ENCODE data around the gene NPNT.

The NPNT gene

DNA sequence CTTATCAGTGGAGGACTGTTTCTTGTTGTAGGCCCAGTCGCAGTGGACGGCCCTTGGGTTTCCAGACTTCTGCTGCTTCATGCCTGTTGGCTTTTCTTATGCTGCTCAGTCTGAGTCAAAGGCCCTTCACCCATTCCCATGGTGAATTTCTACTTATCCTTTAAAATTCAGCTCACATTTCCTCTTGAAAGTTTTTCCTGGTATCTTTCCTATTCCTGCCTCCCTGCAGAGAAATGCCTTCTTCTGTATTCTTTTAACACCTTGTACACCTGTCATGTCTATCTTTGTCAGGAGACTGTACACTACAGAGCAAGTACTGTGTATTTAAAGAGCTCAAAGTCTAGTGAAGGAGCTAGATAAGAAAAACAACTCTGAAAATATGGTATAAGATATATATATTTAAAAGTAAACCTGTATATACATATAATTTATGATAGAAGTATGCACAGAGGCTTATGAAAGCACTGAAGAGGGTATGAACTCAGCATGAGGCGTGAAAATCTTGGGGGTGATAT lies 22.0 kb downstream of the NPNT start:
- no peak for DNase-seq (ENCODE audit: low read depth)

DNA sequence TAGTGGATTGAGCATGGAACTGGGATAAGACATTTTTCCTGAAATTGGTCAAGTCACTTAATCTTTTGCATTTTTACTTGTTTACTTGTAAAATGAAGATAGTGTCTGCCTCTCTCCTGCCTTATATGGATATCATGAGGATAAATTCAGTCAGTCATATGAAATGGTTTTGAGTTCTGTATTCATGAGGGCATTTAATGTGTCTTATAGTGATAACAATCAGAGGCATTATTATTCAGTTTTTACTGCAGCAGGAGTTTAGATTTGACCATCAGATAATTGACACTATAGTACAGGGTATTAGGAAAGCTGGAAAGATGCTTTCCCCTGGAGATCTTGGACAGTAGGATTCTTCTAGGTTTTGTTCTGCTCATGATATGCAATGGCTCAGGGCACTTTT lies 26.0 kb downstream of the NPNT start:
- no peak for DNase-seq (ENCODE audit: low read depth)

DNA sequence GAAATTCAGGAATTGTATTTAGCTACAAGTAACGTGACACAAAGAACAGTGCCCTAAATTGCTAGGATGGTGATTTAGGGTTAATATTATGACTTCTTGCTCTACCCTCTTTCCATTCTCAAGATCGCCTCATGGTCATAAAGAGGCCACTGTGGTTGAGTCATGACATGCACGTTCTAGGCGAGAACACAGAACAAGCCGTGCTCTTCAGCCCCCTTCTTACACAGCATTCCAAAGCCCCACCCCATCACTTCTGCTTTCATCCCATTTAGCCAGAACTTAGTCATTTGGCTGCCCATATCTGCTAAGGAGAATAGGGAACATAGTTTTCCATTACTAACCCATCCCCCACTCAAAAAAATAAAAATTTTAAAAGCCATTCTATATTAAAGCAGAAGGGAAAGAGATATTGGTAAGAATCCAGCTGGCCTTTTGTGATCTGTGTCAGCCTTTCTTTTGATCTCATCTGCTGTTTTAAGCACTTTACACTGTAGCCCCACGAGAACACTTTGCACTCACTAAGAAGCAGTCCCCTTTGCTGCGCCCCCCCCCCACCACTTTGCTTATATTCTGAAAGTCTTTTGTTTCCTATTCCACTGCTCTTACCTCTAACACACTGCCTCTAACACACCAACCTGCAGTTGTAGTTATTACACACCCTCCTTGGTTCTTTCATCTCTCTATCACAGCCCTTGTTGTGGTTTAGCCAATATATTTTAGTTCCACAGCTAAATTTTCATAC lies 28.4 kb downstream of the NPNT start:
- DNase-seq (ENCODE audit: low read depth), result no peak

DNA sequence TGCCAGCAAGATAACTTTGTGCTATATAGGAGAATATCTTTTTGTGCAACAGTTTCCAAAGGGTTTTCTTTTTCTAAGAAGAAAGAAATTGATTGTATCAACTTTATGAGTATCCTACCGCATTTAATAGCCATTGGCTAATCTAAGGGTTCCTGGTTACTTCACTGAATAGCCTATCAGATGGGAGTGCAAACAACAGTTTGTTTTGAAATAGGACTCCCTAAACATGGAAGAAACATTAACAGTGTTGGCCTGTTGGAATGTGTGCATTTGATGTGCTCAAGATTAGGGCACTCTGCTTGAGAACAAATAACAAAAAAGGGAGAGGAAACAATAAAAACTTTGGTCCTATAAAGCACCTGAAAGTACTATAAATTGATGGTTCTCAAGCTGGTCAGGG lies 29.1 kb downstream of the NPNT start:
- DNase-seq (ENCODE audit: low read depth), result no peak

DNA sequence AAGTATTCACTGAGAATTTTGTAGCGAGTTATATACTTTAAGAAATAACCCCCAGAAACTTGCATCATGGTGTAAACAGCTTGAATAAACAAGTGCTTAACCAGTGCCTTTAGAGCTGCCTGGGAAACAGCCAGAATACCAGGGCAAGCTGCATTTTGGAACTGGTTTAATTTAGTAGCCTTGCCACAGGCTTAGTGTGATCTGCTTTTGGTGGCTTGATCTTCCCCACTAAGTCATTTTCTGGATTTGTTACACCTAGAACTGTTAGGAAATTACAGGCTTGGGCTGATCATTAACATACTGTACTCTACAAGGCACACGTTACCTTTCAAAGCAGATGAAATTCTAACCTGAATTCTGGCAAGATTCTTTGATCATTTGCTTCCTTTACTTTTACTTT lies 35.4 kb downstream of the NPNT start:
- no peak for DNase-seq (ENCODE audit: low read depth)

DNA sequence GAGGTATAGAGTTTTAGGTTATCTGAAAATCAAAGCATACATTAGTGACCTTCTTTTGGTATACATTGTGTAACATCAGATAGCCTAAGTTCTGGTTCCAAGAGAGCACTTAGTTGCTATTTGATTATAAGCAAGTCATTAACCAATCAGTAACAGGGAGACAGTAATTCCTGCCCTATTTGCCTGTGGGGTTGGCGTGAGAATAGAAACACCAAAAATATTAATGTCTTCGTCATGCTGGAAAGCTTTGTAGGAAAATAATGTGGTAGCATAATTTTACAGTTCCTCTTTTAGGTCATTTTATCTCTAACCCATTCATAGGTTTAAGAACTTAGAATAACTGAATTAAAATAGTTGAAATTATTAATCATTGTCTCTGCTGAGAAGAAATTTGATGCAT lies 37.8 kb downstream of the NPNT start:
- DNase-seq (ENCODE audit: low read depth), result no peak

DNA sequence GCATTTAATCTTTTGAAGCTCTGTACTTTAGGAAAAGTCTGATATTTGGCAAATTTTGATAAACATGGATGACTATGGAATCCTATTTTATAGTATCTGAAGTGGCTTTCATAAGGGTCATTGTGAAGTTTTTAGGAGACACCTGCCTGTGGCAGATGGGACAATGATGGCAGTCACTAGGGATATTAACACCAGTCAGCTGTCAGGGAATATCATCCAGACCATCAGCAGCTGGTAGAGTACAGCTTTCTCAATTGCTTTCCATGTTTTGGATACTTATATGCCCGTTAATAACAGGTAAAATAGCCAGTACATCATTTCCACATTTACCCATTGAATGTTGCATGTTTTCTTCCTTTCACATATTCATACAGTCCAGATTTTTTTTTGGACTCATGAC lies 39.1 kb downstream of the NPNT start:
- DNase-seq (ENCODE audit: low read depth), result no peak

DNA sequence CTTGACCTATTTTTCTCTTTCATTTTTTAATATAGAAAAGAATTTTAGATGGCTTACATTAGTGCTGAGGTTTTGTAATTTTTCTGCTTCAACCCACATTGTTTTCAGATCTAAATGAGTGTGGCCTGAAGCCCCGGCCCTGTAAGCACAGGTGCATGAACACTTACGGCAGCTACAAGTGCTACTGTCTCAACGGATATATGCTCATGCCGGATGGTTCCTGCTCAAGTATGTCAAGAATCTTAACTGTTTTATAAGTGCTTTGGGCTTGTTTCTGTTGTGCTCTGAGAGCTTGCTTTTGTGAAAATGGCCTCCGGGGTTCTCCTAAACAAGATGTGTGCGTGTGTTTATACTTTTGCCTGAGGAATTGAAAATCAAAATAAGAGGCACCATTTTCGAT lies 41.6 kb downstream of the NPNT start:
- no peak for DNase-seq (ENCODE audit: low read depth)

DNA sequence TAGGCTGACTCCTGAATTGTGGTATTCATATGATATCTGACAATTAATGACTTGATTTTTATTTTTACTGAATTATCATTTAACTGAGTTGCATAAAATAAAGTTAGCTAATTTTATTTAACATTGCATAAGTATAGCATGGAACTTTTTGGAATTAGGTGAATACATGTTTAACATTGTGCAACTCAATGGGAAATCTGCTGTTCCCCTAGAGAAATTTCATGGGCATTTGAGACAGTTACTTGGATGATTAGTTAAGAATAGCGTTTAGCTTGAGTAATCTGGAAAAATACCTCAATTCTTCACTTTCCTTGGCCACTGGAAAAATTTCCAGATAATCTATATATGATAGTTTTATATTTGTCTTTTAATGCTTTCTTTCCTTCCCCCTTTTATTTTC lies 42.5 kb downstream of the NPNT start:
- no peak for DNase-seq (ENCODE audit: low read depth)

DNA sequence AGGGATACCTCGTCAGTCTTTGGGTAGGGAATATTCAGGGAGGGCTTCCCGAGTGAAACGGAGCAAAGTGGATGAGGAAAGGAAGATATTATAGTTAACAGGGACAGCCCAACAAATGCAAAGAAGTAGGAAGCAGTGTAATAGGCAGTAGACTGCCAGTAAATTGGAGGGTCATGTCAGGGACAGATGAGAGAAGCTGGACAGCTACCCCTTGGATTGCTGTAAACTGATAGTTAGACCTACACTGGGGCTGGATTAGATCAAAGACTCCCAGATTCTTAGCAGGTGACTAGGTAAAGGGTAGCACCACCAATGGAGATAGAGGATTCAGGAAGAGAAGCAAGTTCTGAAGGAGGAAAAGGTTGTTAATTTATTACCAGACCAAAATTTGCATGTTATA lies 48.0 kb downstream of the NPNT start:
- no peak for DNase-seq (ENCODE audit: low read depth)

DNA sequence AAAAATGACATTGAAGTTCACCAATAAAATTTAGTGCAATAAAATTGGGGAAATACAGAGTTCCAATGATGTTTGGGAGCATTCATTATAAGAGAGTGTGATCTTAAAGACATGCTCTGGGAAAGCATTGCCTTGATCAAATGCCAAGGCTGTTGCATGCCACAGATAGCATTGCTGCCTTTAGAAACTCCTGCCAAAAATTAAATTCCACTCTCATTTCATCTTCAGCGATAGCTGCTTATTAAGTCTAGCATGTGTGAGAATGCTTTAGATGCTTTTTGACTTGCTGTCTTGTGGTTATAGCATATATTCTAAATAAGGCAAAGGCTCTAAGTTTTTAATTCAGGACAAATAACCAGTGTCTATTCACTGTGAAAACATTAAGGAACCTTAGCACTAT lies 49.3 kb downstream of the NPNT start:
- no peak for DNase-seq (ENCODE audit: low read depth)

DNA sequence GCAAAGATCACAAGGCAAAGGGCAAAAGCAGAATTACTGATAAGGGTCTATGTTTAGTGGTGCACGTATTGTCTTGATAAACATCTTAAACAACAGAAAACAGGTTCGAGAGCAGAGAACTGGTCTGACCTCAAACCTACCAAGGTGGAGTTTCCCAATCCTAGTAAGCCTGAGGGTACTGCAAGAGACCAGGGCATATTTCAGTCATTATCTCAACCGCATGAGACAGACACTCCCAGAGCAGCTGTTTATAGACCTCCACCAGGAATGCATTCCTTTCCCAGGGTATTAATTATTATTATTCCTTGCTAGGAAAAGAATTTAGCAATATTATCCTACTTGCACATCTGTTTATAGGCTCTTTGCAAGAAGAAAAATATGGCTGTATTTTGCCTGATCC lies 51.5 kb downstream of the NPNT start:
- no peak for DNase-seq (ENCODE audit: low read depth)

DNA sequence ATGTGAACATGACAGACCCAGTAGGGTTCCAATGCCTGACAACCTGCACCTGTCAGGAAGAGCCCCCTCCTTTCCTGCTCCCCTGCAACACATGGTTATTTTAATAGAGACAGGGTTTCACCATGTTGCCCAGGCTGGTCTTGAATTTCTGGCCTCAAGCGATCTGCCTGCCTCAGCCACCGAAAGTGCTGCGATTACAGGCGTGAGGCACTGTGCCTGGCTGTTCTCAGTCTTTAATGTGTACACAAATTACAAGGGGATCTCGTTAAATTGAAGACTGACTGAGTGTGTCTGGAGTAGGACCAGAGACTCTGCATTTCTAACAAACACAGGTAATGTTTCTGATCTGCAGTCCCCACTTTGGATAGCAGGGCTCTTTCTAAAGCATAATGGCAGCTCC lies 55.4 kb downstream of the NPNT start:
- no peak for DNase-seq (ENCODE audit: low read depth)

DNA sequence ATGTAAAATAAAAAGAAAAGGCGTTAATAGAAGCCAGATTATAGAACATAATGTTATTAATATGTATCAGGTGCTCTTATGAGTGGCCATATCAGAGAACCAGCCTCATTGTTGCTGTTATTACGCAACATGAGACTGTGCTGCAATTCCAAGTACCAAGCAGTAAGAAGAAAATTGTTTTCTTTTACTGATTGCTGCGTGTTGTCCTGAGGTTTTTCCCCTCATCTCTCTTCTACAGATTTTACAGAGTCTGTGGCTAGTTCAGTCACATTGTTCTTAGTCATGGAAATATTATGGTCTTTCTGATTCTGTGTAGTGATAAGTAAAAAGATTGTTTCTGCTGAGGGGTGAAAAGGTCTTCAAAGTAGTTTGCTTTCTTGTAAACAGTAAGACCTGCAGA lies 55.9 kb downstream of the NPNT start:
- DNase-seq (ENCODE audit: low read depth), result no peak

DNA sequence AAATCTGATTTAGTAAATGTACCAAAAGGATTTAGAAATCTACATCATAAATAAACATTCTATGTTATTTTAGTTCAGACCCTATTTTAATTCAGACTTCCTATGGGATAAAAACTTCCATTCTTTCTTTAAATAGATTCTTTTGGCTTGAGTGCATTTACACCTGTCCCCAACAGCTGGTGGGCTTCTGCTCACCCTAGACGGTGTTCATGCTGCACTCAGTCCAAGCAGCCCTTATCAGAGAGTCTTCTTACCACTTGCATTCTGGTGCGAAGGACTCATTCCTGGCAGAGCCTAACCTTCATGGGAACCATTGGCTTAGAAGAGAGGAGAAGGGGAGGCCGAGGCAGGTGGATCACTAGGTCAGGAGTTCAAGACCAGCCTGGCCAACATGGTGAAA lies 57.3 kb downstream of the NPNT start:
- DNase-seq (ENCODE audit: low read depth), result no peak

DNA sequence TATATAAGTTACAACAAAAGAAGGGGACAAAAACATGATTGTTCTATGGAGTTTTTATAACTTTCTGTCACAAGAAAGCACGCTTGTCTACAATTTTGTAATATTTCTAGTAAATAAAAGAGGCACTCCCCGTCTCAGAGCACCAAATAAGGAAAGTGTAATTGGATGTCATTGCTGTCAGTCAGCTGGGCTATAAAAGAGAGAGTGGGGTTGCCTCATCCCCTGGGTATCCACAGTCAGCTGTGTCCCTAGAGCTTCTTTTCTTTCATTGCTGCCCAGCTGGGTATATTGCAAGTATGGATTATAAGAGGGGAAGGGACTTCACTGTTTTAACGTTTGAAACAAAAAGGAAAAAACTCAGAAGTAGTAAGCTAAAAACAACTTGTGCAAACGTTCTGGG lies 61.3 kb downstream of the NPNT start:
- DNase-seq (ENCODE audit: low read depth), result no peak

DNA sequence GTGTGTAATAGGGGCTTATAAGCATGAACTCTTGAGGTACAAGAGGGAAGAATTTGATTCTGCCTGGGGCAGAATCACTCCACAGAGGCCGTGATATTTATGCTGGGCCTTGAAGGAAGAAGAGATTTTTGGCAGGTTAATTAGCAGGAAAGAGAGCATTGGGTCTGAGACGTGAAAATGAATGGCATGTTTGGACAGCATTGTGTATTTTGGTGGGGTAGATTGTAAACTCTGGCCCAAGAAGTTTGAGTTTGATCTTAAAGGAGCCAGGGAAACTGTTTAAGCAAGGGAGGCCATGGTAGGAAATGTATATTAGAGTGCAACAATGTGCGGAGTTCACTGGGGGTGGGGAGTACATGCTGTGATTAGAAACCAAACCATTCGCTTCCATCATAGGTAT lies 62.4 kb downstream of the NPNT start:
- no peak for DNase-seq (ENCODE audit: low read depth)

DNA sequence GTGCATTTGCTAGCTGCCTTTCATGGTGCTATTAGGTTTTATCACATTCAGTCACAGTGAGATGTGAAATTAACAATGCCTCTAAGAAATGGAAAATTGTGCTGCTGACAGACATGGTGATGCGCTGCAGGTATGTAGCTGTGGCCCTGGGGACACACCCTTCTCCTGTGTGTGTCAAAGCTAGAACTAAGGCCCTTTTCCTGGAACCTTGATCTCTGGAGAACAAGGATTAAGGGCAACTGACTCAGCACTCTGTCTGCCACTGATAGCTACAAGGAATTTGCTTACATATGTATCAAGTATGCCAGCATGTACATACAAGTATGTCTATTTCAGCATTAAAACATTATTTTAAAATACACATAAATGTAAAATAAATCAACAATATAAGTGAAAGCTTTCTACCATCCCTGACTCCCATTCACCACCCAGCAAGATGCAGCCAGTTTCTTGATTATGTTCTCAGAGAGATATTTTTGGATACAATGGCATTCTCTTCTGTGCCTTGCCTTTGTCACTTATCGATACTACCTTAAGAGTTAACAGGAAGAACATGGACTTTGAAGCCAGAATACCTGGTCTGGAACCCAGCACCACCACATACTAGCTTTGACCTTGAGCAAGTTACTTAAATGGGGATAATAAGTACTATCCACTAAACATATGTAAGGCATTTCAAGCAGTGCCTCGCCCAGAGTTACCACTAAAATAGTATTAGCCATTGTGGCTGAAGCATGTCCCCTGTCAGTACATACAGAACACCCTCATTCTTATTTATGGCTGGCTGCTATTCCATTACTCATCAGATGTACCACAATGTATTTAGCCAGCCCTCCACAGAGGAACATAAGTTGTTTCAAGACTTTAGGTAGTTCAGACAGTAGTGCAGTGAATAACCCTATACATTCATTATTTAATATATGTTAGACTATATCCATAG lies 68.5 kb downstream of the NPNT start:
- DNase-seq (ENCODE audit: low read depth), result no peak

DNA sequence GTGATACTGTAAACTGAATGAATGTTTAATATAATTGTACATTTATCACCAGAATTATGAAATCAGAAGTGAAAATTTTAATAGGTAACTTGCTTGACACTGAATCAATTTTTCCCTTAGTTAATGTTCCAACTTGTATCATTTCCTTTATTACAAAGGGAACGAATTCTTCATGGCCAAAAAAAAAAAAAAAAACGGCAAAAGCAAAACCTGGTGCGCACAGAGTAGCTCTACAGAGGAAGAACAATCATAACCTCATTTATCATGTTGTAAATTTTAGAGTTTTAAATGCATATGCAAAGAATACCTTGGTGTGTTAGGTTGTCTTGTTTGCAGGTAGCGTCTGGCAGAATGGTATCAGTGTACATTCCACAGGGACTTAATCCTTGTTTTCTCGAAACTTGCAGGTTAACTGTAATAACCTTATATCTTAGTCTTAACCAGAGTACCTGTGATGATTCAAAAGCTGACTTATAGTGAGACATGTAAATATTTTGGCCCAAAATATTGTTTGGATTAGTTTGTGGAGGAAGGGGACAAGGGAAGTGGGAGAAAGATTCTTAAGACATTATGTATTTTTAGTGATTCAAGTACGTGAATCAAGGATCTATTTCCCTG lies 70.0 kb downstream of the NPNT start:
- no peak for DNase-seq (ENCODE audit: low read depth)

DNA sequence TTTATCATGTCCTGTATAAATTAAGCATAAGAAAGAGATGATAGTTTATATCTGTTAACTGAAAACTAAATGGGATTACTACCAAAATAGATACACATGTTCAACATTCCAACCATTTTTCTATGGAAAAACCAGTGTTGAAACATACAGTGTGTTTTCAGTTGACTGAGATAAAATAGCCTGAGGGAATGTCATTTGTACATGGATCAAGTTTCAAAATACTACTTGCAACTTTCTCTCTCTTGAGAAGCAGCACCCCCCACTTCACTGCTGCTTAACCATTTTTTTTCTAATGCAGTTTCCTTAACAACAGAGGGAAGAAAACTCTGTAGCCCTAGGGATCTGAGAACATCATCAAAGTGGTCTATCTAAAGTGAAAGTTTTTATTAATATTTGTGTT lies 70.8 kb downstream of the NPNT start:
- DNase-seq (ENCODE audit: low read depth), result no peak

DNA sequence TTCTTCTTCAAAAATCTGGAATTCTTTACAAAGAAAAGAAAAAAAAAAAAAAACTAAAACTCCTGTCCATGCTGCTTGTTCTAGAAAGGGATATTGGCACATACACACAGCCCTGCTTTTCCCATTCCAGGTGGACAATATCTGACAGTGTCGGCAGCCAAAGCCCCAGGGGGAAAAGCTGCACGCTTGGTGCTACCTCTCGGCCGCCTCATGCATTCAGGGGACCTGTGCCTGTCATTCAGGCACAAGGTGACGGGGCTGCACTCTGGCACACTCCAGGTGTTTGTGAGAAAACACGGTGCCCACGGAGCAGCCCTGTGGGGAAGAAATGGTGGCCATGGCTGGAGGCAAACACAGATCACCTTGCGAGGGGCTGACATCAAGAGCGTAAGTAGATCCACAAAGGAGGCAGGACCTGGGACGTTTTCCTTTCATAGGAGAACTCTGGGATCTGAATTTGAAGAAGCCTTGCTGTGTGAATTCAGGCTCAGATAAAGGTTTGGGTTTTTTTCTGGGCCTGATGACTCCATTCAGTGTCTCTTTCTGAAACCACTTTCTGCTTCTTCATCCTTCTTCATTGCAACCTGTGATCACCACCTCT lies 71.9 kb downstream of the NPNT start:
- no peak for DNase-seq (ENCODE audit: low read depth)

DNA sequence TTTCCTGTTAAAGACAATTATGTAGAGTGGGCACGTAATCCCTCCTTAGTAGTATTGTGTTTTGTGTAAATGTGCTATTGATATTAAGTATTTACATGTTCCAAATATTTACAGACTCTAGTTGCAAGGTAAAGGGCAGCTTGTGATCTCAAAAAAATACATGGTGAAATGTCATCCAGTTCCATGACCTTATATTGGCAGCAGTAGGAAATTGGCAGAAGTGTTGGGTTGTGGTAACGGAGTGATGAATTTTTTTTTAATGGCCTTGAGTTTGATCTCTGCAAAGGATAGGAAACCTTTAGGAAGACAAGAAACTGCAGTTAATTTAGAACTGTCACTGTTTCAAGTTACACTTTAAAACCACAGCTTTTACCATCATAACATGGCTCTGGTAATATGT lies 74.3 kb downstream of the NPNT start:
- DNase-seq (ENCODE audit: low read depth), result no peak

DNA sequence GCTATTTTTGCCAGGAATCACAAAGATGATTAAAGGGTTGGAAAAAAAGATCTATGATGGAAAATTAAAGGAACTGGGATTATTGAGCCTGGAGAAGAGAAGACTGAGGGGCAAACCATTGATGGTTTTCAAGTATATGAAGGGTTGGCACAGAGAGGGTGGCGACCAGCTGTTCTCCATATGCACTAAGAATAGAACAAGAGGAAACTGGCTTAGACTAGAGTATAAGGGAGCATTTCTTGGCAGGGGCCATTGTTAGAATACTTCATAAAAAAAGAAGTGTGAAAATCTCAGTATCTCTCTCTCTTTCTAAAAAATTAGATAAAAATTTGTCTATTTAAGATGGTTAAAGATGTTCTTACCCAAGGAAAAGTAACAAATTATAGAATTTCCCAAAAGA lies 75.1 kb downstream of the NPNT start:
- DNase-seq (ENCODE audit: low read depth), result no peak

Measured in activated T-helper 9 cell treated with anti-CD3 and anti-CD28 coated beads, Interleukin-2, amount 50 U/mL, for 16 hours (primary cell).